SK-N-SH treated with all-trans-retinoic acid at 6 μM for 48 hours (cell line): ENCODE data around the gene LILRB5.

ENCODE experiments used
- ATAC-seq: fragments of 200-7000 bp; cut with Tn5 transposase; 3 replicates; pipeline ENCODE4 v1.9.1; 2020; ENCODE audit warnings: mild to moderate bottlenecking, moderate library complexity
- ARNTL ChIP-seq: fragments of 450-650 bp; formaldehyde crosslinking; IDR thresholded peaks from 2 replicates; pipeline ENCODE4 v1.5.0; 2020; ENCODE audit warnings: low read depth, mild to moderate bottlenecking, moderate library complexity, borderline replicate concordance
- BACH2 ChIP-seq: fragments of 250-450 bp; sonication (Bioruptor Pico); IDR thresholded peaks from 2 replicates; pipeline ENCODE4 v1.9.0; 2021; ENCODE audit warnings: mild to moderate bottlenecking, borderline replicate concordance
- CSDC2 ChIP-seq: fragments of 250-450 bp; sonication (Bioruptor Pico); IDR thresholded peaks from 2 replicates; pipeline ENCODE4 v1.5.0; 2020; ENCODE audit warnings: mild to moderate bottlenecking, moderate library complexity
- ESRRG ChIP-seq: fragments of 250-450 bp; sonication (Bioruptor Pico); IDR thresholded peaks from 2 replicates; pipeline ENCODE4 v1.6.1; 2021; ENCODE audit warnings: mild to moderate bottlenecking
- GLIS3 ChIP-seq: fragments of 250-450 bp; sonication (Bioruptor Pico); IDR thresholded peaks from 2 replicates; pipeline ENCODE4 v1.5.0; 2020; ENCODE audit warnings: mild to moderate bottlenecking, moderate library complexity
- ISL1 ChIP-seq: fragments of 250-450 bp; sonication (Bioruptor Pico); IDR thresholded peaks from 2 replicates; pipeline ENCODE4 v2.1.2; 2022; ENCODE audit warnings: mild to moderate bottlenecking, moderate library complexity
- OSR1 ChIP-seq: fragments of 250-450 bp; sonication (Bioruptor Pico); IDR thresholded peaks from 2 replicates; pipeline ENCODE4 v1.8.0; 2022; ENCODE audit warnings: moderate library complexity, mild to moderate bottlenecking, inconsistent platforms
- PPARA ChIP-seq: fragments of 250-450 bp; sonication (Bioruptor Pico); IDR thresholded peaks from 2 replicates; pipeline ENCODE4 v1.5.0; 2020; ENCODE audit warnings: mild to moderate bottlenecking, borderline replicate concordance
- RARB ChIP-seq: fragments of 250-450 bp; sonication (Bioruptor Pico); IDR thresholded peaks from 2 replicates; pipeline ENCODE4 v1.8.0; 2021; ENCODE audit warnings: mild to moderate bottlenecking, moderate library complexity
- SNAI2 ChIP-seq: fragments of 250-450 bp; sonication (Bioruptor Pico); IDR thresholded peaks from 2 replicates; pipeline ENCODE4 v1.5.0; 2020; ENCODE audit warnings: mild to moderate bottlenecking, moderate library complexity
- TCF4 ChIP-seq: fragments of 250-450 bp; sonication (Bioruptor Pico); IDR thresholded peaks from 2 replicates; pipeline ENCODE4 v1.8.0; 2021; ENCODE audit warnings: mild to moderate bottlenecking, moderate library complexity, borderline replicate concordance
- TOX ChIP-seq: fragments of 250-450 bp; sonication (Bioruptor Pico); IDR thresholded peaks from 2 replicates; pipeline ENCODE4 v1.8.0; 2021; ENCODE audit warnings: mild to moderate bottlenecking, moderate library complexity, borderline replicate concordance
- ZC3H10 ChIP-seq: fragments of 250-450 bp; sonication (Bioruptor Pico); IDR thresholded peaks from 2 replicates; pipeline ENCODE4 v1.5.1; 2021; ENCODE audit warnings: mild to moderate bottlenecking, moderate library complexity
- ZFP3 ChIP-seq: fragments of 250-450 bp; sonication (Bioruptor Pico); IDR thresholded peaks from 2 replicates; pipeline ENCODE4 v1.5.0; 2020; ENCODE audit warnings: mild to moderate bottlenecking, moderate library complexity
- ZFP30 ChIP-seq: fragments of 450-650 bp; formaldehyde crosslinking; IDR thresholded peaks from 2 replicates; pipeline ENCODE4 v1.5.0; 2022; ENCODE audit warnings: mild to moderate bottlenecking, moderate library complexity
- ZNF565 ChIP-seq: fragments of 450-650 bp; formaldehyde crosslinking; conservative IDR thresholded peaks from 2 replicates; pipeline ENCODE4 v1.5.0; 2020; ENCODE audit warnings: low read depth, mild to moderate bottlenecking, moderate library complexity
- ZNF70 ChIP-seq: fragments of 450-650 bp; formaldehyde crosslinking; IDR thresholded peaks from 2 replicates; pipeline ENCODE4 v1.5.0; 2020; ENCODE audit warnings: mild to moderate bottlenecking, moderate library complexity
- ZNF8 ChIP-seq: fragments of 450-650 bp; formaldehyde crosslinking; IDR thresholded peaks from 2 replicates; pipeline ENCODE4 v1.5.0; 2020; ENCODE audit warnings: mild to moderate bottlenecking, moderate library complexity
- TF ChIP-seq, protein P1 (sequence below): fragments of 250-450 bp; sonication (Bioruptor Pico); IDR thresholded peaks from 2 replicates; pipeline ENCODE4 v1.8.0; 2020; ENCODE audit warnings: mild to moderate bottlenecking, moderate library complexity, borderline replicate concordance
- TF ChIP-seq, protein P2 (sequence below): fragments of 250-450 bp; sonication (Bioruptor Pico); IDR thresholded peaks from 2 replicates; pipeline ENCODE4 v1.5.1; 2020; ENCODE audit warnings: low read depth, mild to moderate bottlenecking, moderate library complexity
- TF ChIP-seq, protein P3 (sequence below): fragments of 250-450 bp; sonication (Bioruptor Pico); IDR thresholded peaks from 2 replicates; pipeline ENCODE4 v1.8.0; 2021; ENCODE audit warnings: low read depth, mild to moderate bottlenecking, moderate library complexity, borderline replicate concordance
- TF ChIP-seq, protein P4 (sequence below): fragments of 250-450 bp; sonication (Bioruptor Pico); IDR thresholded peaks from 2 replicates; pipeline ENCODE4 v1.5.1; 2021; ENCODE audit warnings: mild to moderate bottlenecking, moderate library complexity

LILRB5 gene

DNA sequence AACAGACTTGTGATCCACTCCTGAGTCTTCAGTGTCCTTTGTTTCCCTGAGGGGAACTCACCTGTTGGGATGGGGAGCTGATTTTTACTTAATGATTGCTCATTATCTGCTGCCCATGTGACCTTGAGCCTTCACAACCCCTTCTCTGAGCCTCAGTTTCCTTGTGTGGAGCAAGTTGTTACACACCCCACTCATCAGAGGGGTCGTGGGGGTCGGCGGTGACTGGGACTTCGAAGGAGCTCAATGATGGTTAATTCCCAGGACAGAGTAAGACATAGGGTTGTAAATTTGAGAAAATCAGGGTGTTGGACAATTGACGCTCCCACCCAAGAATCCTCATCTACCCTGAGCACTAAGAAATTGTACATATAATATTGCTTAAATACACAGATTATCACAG is 42.4 kb upstream of the LILRB5 start:
- TF ChIP-seq, protein P1, sequence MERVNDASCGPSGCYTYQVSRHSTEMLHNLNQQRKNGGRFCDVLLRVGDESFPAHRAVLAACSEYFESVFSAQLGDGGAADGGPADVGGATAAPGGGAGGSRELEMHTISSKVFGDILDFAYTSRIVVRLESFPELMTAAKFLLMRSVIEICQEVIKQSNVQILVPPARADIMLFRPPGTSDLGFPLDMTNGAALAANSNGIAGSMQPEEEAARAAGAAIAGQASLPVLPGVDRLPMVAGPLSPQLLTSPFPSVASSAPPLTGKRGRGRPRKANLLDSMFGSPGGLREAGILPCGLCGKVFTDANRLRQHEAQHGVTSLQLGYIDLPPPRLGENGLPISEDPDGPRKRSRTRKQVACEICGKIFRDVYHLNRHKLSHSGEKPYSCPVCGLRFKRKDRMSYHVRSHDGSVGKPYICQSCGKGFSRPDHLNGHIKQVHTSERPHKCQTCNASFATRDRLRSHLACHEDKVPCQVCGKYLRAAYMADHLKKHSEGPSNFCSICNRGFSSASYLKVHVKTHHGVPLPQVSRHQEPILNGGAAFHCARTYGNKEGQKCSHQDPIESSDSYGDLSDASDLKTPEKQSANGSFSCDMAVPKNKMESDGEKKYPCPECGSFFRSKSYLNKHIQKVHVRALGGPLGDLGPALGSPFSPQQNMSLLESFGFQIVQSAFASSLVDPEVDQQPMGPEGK (CRISPR knock-in tag): no peak
- TF ChIP-seq ESRRG (CRISPR knock-in tag) (no peak), BACH2 (CRISPR knock-in tag) (no peak), SNAI2 (CRISPR knock-in tag) (no peak), ZNF70 (no peak), ARNTL (CRISPR knock-in tag) (no peak), ZNF8 (CRISPR knock-in tag) (no peak), PPARA (no peak), ZFP30 (no peak), CSDC2 (CRISPR knock-in tag) (no peak), ISL1 (no peak)
- TF ChIP-seq, protein P2, sequence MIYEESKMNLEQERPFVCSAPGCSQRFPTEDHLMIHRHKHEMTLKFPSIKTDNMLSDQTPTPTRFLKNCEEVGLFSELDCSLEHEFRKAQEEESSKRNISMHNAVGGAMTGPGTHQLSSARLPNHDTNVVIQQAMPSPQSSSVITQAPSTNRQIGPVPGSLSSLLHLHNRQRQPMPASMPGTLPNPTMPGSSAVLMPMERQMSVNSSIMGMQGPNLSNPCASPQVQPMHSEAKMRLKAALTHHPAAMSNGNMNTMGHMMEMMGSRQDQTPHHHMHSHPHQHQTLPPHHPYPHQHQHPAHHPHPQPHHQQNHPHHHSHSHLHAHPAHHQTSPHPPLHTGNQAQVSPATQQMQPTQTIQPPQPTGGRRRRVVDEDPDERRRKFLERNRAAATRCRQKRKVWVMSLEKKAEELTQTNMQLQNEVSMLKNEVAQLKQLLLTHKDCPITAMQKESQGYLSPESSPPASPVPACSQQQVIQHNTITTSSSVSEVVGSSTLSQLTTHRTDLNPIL (CRISPR knock-in tag): no peak
- no peak for ATAC-seq

DNA sequence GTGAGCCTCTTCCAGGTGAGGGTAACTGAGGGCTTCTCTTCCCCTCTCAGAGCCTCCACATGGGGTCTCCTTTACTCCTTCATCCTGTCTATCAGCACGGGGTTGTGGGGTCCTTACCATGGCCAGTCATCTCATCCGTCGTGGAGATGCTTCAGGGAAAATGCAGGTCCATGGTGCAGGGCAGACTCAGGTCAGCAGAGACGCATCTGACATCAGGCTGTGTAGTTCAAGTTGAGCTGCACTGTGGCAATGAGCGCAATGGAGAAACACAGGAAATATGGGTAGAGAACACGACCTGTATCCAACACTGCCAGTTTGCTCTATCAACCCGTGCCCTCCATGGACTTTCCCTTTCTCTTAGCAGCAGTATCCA is 42.0 kb upstream of the LILRB5 start:
- no peak for TF ChIP-seq ZC3H10 (CRISPR knock-in tag)
- no peak for TF ChIP-seq TCF4
- TF ChIP-seq SNAI2 (CRISPR knock-in tag): no peak
- no peak for TF ChIP-seq ISL1
- no peak for TF ChIP-seq CSDC2 (CRISPR knock-in tag)
- TF ChIP-seq GLIS3 (CRISPR knock-in tag): no peak
- no peak for TF ChIP-seq ZNF565 (CRISPR knock-in tag)
- TF ChIP-seq BACH2 (CRISPR knock-in tag): no peak
- TF ChIP-seq, protein P2 (CRISPR knock-in tag): no peak
- no peak for TF ChIP-seq ZNF70
- TF ChIP-seq OSR1 (CRISPR knock-in tag): no peak
- no peak for TF ChIP-seq ZFP3 (CRISPR knock-in tag)
- no peak for TF ChIP-seq ESRRG (CRISPR knock-in tag)
- TF ChIP-seq, protein P3, sequence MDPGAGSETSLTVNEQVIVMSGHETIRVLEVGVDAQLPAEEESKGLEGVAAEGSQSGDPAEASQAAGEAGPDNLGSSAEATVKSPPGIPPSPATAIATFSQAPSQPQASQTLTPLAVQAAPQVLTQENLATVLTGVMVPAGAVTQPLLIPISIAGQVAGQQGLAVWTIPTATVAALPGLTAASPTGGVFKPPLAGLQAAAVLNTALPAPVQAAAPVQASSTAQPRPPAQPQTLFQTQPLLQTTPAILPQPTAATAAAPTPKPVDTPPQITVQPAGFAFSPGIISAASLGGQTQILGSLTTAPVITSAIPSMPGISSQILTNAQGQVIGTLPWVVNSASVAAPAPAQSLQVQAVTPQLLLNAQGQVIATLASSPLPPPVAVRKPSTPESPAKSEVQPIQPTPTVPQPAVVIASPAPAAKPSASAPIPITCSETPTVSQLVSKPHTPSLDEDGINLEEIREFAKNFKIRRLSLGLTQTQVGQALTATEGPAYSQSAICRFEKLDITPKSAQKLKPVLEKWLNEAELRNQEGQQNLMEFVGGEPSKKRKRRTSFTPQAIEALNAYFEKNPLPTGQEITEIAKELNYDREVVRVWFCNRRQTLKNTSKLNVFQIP (CRISPR knock-in tag): no peak
- TF ChIP-seq TOX (CRISPR knock-in tag): no peak
- TF ChIP-seq, protein P4, sequence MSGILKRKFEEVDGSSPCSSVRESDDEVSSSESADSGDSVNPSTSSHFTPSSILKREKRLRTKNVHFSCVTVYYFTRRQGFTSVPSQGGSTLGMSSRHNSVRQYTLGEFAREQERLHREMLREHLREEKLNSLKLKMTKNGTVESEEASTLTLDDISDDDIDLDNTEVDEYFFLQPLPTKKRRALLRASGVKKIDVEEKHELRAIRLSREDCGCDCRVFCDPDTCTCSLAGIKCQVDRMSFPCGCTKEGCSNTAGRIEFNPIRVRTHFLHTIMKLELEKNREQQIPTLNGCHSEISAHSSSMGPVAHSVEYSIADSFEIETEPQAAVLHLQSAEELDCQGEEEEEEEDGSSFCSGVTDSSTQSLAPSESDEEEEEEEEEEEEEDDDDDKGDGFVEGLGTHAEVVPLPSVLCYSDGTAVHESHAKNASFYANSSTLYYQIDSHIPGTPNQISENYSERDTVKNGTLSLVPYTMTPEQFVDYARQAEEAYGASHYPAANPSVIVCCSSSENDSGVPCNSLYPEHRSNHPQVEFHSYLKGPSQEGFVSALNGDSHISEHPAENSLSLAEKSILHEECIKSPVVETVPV (CRISPR knock-in tag): no peak
- TF ChIP-seq, protein P1 (CRISPR knock-in tag): no peak
- TF ChIP-seq RARB (CRISPR knock-in tag): no peak
- ATAC-seq: no peak
